Epidermal melanocyte (primary cell): ENCODE measurements around the gene HSPG2.

Source experiments
- DNase-seq: peaks from one replicate; pipeline ENCODE4 v3.0.0; 2011; ENCODE audit warnings: low spot score; ENCODE audit not compliant: insufficient read length

The HSPG2 gene

DNA sequence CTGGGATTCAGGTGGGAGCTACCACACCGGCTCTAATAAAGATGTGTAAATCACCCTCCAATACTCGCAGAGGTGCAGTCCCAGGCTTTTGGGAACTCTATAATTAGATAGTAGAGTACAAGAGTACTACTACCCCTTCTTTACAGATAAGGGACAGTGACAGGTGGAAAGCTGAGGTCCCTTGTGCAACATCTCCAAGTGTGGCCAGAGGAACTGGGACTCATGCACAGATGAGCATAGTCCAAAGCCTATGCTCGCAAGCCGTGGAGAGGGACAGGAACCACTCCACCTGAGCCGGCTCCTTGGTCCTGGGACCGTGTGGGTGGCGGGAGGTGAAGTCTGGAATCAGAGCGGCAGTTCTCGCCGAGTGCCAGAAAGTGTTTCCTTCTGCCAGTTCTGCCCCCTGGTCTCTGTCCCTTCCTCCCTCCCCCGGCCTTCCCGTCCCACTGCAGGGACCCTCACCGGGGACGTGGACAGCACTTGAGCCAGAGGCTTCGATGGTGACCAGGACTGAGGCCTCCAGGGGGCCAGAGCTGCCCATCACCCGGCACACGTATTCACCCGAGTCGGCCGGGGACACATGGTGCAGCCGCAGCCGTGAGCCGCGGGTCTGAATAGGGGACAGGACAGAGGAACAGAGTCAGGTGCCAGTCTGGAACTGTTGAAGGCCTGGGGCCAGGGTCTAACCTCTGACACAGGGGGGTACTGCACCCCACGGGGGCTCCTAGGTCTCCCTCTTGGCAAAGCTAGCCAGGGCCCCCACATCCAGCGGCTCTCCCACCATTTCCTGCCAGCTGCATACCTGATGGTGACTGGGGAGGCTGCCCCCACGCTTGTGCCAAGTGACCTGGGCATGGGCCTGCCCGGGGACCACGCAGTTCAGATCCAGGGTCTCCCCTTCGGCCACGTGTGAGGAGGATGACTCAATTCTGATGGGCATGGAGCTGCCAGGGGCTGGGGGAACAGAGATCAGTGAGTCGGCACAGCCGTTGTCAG lies 91.2 kb downstream of the HSPG2 start:
- no peak for DNase-seq

- no peak for DNase-seq
Measured at GRCh38 chr1:21843996-21844395, 93.1 kb downstream of the HSPG2 start.

- DNase-seq = no peak
Measured at GRCh38 chr1:21843208-21843607, 93.9 kb downstream of the HSPG2 start.

- DNase-seq = no peak
Measured at GRCh38 chr1:21842606-21843162, 94.4 kb downstream of the HSPG2 start.

DNA sequence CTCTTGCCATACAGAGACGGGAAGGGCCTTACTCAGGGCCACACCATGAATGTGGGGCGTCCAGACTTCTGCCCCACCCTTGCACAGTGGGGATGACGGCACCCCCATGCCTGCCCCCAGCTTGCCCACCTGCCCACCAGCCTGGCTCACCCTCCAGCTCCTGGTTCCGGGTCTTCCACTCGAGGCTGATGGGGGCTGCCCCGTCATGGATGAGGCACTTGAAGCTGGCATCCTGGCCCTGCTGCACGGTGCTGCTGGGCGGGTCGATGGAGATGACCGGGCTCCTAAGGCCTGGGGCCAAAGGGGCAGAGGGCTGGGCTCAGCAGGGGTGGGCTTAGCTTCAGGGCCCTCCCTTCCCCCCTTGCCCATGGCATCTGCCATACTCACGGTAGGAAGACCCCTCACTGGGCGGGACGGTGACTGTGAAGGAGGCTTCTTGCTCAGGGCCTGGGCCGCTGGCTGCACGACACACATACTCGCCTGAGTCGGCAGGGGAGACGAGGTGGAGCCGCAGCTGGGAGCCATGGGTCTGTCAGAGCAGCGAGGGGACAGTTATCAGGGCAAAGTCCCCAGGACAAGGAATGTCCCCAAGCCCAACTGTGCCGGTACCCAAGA lies 95.2 kb downstream of the HSPG2 start:
- no peak for DNase-seq

GRCh38 chr1:21840981-21841380 lies 96.1 kb downstream of the HSPG2 start:
- no peak for DNase-seq

DNA sequence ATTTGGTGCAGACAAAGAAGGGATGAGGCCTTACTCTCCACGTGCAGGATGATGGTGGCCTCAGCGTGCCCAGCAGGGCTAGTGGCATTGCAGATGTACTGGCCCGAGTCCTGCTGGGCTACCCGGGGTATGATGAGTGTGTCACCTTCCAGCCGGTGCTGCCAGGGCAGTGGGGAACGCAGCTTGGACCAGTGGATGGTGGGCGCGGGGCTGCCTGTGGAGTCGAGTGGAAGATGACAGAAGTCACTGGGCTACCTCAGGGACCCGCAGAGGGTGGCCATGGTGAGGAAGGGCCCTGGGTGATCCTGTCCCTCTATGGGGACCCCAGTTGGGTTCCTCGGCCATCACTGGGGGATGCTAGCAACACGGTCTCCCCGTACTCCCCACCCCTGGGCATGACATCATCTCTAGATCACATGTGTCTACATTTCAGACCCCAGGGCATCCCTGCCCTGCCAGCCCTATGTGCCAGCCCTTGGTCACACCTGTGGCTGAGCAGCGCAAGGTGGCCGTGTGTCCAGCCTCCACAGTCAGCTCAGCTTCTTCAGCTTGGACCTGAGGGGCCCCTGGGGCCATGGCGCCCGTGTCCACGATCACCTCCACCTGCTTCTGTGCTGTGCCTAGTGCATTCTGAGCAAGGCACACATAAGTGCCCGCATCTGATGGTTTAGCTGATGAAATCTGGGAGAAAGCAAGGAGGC lies 97.6 kb downstream of the HSPG2 start:
- DNase-seq = no peak

DNA sequence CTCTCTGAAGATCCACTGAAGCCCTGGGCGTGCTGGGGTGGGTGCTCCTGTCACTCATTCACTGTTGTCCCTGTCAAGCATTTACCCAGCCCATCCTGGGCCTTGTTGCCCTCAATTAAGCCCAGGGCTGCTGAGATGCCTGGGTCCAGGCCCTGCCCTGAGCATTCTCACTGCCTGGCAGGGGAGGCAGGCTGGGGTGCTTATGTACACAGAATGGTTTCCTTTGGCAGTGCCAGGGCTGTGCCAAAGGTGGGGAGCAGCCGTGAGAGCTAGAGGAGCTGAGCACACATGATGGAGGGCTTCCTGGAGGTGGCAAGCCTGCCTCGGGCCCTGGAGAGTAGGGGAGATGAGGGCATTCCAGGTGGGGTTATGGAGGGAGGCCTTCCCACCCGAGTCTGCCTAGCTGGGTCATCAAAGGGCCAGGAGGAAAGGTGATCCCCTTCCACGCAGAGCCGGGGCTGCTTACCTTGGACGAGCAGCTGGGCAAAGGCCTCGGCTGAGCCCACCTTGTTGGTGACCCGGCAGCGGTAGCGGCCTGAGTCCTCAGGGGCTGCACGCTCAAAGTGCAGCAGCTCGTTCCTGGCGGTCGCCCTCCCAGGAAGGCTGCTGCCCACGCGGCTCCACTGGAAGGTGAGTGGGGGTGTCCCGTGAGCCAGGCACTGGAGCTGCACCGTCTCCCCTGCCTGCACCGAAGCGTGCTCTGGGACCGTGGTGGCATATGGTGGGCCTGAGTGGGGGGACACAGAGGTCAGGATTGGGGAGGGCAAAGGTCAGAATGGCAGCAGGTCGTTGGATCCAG lies 98.6 kb downstream of the HSPG2 start:
- no peak for DNase-seq

DNA sequence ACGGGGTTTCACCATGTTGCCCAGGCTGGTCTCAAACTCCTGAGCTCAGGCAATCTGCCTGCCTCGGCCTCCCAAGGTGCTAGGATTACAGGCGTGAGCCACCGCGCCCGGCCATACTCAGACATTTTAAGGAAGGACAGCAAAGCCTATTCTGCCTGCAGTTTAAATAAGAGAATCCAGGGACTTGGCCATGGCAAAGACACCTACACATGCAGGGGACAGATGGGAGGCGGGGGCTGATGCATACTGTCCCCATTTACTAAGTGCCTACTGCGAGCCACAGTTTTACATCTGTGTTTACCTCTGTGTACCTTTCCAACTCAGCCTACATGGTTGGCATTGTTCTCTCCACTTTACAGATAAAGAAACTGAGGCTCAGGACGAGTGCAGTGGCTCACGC lies 99.6 kb downstream of the HSPG2 start:
- no peak for DNase-seq

DNA sequence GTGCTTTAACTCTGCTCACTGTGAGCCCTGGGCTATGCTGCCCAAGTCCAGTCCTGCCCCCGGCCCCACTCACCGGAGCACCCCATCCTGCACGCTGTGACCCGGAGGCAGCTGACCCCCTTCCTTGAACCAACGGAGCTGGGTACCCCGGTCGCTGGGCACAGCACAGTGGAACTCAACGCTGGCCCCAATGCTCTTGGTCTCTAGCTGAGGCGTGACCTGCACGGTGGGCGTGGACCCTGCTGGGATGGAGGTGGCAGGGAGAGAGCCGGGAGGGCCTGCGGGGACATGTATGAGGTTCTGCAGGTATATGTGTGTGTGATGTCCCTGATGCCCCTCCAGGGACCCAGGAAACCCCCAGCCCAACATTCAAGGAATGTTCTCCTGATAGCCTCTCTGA lies 100.4 kb downstream of the HSPG2 start:
- DNase-seq = no peak

GRCh38 chr1:21836010-21836409 lies 101.1 kb downstream of the HSPG2 start:
- peak; percentile 99 for DNase-seq

GRCh38 chr1:21834666-21835065 lies 102.4 kb downstream of the HSPG2 start:
- no peak for DNase-seq

DNA sequence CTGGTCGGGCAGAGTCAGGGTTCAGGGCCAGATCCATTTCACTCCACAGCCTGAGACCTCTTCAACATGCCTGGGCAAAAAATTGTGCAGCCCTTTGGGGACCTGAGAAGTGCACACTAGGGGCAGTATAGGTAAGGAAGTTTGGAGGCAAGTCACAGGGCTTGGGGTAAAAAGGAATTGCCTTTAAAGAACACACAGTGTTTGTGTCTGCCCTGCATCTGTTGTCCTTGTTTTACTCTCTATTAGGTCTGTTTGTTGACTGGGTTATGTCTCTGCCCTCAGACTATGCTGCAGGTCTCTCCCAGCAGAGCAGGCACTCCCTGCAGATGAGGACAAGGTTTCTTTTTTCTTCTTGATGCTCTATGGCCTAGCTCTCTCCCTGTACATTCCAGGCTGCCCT lies 103.0 kb downstream of the HSPG2 start:
- DNase-seq = no peak

GRCh38 chr1:21833392-21833976 lies 103.6 kb downstream of the HSPG2 start:
- DNase-seq = no peak

GRCh38 chr1:21831454-21831970 lies 105.6 kb downstream of the HSPG2 start:
- no peak for DNase-seq

DNA sequence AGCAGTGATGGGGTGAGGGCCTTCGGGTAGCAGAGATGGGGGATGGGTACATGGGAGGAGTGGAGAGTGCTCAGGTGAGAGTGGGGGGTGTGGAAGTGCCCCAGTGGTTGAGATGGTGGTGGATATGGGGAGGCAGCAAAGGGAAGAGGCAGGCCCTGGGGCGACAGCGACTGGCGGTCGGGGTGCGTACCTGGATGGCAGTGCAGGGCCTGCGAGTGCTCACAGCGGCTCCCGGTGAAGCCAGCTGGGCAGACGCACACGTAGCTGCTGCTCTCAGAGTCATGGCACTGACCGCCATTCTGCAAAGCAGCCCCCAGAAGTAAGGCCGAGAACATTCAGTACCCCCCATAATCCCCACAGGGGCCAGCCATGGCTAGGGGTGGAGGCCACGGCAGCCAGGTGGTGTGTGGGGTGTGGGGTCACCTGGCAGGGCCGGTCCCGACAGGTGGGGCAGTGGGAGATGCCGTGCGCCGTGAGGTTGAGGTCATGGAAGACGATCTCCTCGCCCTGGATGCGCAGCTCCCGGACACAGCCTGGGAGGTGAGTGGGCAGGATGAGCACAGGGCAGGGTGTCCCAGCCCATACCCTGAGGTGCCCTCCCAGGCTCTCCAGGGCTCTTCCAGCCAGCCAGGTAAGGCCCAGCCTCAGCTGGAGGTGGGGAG lies 106.2 kb downstream of the HSPG2 start:
- DNase-seq = no peak

GRCh38 chr1:21829294-21829693 lies 107.8 kb downstream of the HSPG2 start:
- DNase-seq = no peak

GRCh38 chr1:21828506-21829210 lies 108.5 kb downstream of the HSPG2 start:
- no peak for DNase-seq

DNA sequence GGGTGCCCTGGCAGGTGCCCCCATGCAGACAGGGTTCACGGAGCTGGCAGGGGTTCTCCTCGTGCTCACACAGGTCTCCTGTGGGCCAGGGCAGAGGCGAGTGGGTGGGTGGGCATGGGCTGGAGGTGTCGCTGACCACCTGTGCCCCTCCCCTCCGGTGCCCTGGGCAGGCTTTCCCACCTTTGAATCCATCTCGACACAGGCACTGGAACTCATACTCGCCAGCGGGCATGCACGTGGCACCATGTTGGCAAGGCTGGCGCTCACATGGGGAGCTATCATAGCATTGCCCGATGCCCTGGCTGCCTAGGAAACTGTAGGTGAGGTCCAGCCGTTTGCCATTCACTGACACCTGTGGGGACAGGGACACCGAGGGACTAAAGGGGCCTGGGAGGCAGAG lies 109.0 kb downstream of the HSPG2 start:
- no peak for DNase-seq
